ENCODE measurements around the gene B3GAT1.
"Not testable (repeated sequence)": the region's sequence is repeated elsewhere in the genome, so short reads cannot be mapped to it uniquely, and the experiment has no call there.

B3GAT1 gene, protein sequence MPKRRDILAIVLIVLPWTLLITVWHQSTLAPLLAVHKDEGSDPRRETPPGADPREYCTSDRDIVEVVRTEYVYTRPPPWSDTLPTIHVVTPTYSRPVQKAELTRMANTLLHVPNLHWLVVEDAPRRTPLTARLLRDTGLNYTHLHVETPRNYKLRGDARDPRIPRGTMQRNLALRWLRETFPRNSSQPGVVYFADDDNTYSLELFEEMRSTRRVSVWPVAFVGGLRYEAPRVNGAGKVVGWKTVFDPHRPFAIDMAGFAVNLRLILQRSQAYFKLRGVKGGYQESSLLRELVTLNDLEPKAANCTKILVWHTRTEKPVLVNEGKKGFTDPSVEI

DNA sequence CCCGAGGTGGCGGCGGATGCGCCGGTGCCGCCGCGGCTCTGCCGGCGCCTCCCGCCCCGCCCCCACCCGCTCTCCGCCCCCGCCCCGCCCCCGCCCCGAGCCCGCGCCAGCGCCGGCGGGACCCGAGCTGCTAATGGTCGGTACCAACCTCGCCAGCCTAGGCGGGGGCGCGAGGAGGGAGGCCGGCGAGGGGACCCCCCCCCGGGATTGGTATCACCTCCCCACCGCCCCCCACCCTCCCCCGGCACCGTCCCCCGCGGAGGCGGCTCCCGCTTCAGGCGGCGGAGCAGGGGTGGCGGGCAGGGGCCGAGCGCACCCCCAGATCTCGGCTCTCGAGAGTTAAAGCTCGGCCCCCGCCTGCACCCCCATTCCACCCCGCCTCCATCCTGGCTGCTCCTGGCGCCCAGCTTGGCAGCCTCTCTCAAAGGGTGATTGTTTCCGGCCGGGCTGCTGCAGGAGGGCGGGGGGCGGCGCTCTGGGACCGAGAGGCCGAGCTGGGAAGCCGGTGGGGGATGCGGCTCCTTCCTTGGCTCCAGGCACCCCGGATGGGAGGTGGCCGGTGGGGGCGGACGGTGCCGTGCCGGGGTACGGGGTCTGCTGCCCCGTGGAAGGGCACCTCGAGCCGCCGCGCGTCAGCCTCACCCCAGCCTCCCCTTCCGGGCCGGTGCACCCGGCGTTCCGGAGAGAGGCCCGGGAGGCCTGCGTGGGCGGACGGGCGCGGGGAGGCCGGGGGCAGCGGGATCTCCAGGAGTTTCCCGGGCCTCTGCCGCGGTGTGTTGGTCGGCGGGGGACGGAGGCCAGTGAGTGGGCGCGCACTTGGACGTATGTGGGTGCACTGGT lies at the start of gene B3GAT1:
Gene B3GAT1 (minus strand): TSS at position 40 of the 840 bp plus-strand sequence. CDS start 24,583 bp downstream, outside the sequence.
- peak; percentile 94 for DNase-seq

DNA sequence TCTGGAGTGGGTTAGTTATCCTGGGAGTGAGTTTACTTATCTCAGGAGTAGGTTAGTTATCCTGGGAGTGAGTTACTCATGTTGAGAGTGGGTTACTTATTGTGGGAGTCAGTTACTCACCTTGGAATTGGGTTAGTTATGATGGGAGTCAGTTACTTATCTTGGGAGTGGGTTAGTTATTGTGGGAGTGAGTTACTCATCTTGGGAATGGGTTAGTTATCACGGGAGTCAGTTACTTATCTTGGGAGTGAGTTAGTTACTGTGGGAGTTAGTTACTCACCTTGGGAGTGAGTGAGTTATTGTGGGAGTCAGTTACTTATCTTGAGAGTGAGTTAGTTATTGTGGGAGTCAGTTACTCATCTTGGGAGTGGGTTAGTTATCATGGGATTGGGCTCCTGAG lies 49.6 kb upstream of the B3GAT1 start:
- DNase-seq, result no peak

DNA sequence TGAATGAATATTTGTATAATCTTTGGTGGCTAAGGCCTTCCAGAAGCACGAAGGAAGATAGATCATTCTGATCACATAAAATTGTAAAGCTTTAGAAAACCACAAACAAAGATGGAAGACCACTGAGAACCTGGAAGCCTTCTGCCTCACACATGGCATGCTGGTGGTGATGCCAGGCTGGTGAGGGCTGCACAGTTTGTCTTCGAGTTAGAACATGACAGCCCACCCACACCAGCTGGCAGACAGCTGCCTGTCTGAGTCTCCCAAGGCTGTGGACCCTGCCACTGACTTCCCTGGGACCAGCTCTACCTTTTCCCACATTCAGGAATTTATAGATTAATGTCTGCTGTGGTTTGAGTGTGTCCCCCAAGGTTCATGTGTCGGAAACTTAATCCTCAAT lies 48.8 kb upstream of the B3GAT1 start:
- no peak for DNase-seq

DNA sequence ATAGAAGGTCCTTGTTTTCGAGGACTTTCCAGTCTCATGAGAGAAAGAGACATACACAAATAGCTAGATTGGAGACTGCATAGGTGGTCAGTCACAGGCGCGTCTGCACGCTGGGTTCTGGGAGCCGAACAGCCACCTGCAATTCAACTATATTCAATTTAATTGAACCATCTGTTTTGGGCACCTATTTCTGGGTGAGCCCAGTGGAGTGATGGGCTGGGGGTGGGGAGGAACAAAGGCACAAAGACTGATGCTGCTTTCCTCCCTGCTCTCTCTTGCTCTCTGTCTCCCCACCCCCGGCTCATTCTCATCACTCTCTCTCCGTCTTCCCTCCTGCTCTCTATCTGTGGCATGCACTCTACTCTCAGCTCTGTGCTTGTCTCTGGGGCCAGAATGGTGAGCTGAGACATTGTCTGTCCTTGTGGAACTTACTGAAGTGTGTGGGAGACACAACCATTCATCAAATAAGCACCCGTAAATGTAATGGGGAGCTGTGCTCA lies 48.1 kb upstream of the B3GAT1 start:
- DNase-seq, result no peak

DNA sequence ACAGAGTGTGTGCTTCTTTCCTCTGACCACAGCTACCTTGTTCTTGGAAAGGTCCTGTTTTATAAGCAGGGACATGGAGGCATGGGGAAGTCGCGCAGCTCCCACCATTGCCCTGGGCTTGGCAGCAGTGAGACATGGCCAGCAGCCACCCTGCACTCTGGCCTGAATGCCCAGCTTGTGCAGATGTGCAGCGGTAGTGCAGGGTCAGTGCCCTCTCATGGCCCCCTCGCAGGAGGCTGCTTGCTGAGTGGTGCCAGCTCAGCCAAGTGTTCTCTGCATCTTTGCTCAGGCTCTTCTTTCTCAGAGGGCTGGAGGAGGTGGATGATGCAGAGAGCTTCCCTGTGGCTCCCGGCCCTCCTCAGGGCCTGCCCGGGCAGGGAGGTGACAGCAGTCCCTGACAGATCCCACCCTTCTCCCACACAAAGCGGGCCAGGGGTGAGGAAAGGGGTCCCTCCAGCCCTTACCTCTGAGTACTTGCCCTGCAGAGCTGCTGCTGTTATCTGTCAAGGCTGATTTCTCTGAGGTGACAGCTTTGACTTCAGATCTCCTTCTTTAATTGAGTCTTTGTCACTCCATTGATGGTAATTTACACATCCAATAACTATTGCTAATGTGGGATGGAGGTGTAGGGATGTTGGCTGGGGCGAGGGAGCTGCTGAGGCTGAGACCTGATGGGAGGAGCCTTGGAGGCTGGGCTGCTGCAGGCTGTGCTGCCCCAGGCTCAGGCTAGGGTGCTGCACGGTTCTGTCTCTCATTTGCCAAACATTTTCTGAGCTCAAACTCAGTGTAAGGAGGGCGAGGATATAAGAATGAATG lies 47.4 kb upstream of the B3GAT1 start:
- DNase-seq, result no peak

DNA sequence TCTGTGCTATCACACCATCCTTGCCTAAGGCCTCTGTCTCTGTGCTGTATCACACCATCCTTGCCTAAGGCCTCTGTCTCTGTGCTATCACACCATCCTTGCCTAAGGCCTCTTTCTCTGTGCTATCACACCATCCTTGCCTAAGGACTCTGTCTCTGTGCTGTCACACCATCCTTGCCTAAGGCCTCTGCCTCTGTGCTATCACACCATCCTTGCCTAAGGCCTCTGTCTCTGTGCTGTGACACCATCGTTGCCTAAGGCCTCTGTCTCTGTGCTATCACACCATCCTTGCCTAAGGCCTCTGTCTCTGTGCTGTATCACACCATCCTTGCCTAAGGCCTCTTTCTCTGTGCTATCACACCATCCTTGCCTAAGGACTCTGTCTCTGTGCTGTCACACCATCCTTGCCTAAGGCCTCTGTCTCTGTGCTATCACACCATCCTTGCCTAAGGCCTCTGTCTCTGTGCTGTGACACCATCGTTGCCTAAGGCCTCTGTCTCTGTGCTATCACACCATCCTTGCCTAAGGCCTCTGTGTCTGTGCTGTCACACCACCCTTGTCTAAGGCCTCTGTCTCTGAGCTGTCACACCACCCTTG lies 45.5 kb upstream of the B3GAT1 start:
- DNase-seq, result not testable (repeated sequence)

DNA sequence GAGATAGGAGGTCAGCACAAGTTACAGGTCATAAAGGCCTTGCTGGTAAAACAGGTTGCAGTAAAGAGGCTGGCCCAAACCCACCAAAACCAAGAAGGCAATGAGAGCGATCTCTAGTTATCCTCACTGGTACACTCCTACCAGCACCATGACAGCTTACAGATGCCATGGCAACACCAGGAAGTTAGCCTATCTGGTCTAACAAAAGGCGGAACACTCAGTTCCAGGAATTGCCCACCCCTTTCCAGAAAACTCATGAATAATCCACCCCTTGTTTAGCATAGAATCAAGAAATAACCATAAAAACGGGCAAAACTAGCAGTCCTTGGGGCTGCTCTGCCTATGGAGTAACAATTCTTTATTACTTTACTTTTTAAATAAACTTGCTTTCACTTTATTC lies 43.5 kb upstream of the B3GAT1 start:
- DNase-seq, result no peak

DNA sequence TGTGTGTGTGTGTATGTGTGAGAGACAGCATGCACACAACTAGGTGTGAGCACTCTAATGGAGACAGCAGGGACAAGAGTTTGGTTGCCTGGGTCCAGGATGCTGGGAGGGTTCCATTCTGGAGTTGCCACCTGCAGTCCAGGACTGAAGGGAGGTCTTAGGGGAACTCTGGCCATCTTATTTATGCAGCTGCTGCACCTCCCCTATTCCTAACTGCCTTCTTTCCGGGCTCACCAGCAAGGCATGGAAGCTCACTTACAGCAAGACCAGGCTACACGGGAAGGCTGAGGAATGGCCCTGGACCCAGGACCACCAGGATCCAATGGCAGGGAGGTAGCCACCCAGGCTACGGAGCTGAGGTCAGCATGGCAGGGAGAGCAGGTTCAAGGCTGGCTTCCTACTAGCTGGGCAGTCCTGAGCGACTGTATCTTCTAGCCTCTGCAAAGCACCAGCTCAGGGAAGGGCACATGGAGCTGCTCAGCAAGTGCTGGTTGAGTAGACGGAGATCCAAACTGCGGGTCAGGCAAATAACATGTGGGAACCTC lies 42.2 kb upstream of the B3GAT1 start:
- DNase-seq, result no peak

DNA sequence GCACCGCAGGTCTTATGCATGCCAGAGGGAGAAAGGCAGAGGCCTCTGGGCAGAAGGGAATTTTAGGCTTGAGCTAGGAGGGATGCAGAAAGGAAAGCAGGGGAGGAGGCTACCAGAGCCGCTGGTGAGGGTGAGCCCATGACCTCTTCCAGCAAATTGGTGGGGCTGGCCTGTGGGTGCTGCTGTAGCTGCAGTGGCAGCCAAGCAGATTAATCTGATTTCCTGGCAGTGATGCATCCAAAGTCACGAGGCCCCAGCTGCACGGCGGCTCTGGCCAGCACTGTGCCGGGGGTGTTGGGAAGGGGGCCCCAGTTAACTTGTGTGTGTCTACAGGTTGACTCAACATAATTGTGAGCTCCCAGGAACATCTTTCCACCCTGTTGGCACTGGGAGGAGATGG lies 41.4 kb upstream of the B3GAT1 start:
- DNase-seq, result peak; percentile 59

DNA sequence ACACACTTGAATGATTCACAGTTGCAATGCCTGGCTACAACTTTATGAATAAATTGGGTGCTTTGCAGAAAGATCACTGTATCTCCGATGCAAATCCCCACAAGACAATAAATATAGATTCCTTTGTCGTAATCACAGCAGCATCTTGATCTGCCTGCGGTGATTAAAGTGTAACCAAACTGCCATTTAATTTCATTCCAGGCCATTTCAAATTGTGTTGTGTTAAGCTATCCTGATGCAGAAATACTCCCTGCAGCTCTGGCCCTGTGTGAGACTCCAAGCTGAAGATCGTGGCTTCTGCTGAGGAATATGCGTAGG lies 40.8 kb upstream of the B3GAT1 start:
- no peak for DNase-seq

DNA sequence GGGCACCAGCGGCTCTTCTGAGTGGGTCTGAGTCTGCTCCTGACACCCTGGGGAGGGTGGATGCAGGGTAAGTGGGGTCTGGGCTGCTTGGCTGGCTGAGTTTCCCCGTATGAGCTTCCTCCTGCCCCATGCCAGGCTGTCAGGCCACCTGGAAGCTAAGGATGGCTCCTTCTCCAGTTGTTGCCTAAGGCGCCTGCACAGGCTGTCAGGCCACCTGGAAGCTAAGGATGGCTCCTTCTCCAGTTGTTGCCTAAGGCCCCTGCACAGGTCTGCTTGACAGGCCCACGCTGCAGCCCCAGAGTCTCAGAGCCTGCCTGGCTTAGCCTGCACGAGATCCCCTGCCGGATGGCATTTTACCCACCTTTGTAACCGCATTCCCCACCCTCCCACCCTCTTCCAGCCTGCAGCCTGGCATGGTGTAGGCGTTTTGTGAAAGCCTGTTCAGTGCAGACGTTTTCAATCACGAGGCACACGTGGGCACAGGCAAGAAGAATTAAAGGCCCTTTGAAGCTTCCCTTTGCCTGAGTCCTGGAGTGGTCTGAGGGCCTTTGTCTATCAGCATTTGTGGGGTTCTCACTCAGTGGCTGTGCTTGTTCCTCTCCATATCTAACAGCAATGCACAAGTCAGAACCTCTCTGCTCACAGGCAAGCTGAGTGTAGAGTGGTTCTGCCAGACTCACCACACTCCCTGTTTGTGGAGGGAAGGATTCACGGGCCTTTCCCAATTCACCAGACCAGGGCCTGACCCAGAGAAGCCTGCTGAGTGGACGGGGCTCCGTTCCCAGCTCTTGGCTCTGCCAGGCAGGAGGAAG lies 40.2 kb upstream of the B3GAT1 start:
- DNase-seq, result peak; percentile 49

DNA sequence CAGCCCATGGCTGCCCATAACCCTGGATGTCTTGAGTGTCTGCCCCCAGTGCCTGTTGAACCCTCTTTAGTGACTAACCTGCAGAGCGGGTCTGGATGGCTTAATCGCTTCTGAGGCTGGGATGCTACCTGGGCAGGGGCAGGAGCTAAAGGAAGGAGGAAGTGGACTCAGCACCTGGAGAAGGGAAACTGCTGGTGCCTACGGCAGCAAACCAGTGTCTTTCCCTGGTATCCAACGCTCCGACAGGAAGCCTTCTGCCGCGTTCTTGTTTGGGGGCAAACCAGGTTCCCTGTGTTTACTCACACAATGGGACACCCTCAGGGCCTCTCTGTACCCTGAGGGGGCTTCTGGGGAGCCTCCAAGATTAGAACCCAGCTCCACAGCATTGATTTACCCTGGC lies 38.1 kb upstream of the B3GAT1 start:
- no peak for DNase-seq

DNA sequence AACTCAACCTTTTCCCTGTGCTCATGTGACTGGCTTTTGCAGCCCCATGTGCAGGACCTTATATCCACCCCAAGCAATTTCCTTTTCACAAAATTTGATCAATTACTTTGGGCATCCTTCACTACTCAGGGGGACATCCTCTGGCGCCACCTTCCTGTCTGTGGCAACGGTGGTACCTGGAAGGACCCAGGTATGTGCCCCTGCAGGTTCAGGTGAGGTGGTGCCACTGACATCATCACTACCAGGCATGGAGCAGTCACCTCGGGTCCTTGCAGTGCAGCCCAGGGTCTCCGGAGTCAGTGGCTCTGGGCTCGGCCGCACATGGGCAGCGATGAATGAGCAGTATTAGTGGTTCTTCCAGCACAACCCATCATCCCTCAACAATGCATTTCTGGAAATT lies 37.7 kb upstream of the B3GAT1 start:
- DNase-seq, result no peak

DNA sequence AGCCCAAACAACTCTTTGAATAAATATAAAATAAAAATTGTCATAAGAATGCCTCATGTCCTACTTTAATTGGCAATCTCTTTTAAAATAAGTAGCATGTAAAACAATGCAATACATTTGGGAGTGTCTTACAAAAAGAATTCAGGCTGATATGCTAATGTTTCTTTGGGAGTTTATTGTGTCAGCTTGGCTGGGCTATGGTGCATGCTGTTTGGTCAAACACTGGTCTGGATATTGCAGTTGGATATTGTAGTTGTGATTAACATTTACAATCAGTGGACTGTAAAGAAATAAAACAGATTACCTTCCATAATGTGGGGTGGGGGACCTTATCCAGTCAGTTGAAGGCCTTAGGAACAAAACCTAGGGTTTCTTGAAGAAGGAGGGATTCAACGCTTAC lies 37.0 kb upstream of the B3GAT1 start:
- DNase-seq, result no peak

DNA sequence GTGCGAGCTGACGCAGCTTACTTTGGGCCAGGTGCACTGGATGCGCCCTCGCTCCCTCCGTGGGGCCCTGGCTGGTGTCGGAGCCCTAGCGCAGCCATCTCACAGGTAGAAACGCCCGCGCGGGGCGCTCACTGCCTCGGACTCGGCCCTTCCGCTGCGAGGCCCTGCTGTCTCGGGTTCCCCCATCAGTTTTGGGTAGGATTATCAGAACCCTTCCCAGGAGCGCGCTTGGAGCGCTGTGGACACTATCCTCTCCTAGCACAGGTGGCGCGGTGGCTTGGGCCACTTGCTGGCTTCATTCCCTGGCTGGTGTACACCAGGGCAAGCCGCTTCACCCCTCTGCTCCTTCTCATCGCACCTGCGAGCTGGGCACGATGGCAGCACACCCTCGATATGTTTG lies 35.7 kb upstream of the B3GAT1 start:
- DNase-seq, result no peak

DNA sequence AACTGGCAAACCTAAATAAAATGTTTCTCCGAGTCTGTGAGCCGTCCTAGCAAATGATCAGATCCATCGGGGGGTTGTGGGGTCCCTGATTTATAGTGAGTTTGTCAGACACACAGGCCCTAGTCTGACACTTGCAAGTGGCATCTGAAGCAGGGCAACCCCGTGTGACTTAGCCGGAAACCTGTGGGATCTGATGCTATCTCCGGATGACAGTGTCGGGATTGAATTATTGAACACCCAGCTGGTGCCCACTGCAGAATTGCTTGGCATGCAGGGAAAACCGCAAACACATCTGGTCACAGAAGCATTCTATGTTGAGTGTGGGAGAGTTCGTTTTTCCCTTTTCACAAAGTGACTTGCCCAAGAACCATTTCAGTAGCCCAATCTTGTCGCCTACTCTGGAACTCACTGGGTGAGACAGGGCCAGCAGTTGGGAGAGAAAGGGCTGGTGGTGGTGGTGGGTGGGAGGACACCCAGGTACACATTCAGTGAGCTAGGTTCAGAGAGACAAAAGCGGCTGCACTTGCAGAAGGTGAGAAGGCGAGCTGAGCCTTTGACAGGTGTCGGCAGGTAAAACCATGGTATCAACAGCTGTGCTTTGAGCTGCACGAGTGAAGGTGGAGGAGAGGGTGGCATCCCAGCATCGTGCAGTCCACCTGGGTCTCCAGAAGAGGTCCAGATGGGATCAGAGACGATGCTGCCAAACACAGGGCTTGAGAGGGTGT lies 33.7 kb upstream of the B3GAT1 start:
- DNase-seq, result no peak

DNA sequence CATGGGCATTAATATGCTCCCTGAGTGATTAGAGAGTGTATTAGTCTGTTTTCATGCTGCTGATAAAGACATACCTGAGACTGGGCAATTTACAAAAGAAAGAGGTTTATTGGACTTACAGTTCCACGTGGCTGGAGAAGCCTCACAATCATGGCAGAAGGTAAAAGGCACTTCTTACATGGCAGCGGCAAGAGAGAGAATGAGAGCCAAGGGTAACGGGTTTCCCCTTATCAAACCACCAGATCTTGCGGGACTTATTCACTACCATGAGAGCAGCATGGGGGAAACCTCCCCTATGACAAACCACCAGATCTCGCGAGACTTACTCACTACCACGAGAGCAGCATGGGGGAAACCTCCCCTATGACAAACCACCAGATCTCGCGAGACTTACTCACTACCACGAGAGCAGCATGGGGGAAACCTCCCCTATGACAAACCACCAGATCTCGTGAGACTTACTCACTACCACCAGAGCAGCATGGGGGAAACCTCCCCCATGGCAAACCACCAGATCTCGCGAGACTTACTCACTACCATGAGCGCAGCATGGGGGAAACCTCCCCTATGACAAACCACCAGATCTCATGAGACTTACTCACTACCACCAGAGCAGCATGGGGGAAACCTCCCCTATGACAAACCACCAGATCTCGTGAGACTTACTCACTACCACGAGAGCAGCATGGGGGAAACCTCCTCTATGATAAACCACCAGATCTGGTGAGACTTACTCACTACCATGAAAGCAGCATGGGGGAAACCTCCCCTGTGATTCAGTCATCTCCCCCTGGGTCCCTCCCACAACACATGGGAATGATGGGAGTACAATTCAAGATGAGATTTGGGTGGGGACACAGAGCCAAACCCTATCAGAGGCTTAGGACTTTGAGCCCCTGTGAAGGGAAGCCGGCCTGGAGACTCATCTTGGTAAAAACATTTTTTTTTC lies 32.4 kb upstream of the B3GAT1 start:
- DNase-seq, result not testable (repeated sequence)

DNA sequence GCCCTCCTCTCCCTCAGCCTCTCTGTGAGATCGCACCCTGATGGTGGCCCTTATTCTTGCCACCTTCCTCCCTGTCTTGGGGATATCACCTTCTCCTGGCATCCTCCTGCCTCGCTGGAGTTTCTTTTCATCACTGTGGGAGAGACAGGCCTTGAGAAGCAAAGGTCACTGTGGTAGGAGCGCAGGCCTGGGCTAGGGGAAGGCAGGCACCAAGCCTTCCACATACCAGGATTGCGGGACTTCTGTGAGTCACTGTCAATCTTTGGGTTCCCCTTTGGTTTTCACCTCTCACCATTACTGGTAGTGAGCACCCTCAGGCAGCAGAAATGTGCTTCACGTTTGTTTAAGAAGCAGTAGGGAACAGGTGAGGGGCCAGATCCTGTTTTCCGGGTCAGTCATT lies 31.2 kb upstream of the B3GAT1 start:
- no peak for DNase-seq

DNA sequence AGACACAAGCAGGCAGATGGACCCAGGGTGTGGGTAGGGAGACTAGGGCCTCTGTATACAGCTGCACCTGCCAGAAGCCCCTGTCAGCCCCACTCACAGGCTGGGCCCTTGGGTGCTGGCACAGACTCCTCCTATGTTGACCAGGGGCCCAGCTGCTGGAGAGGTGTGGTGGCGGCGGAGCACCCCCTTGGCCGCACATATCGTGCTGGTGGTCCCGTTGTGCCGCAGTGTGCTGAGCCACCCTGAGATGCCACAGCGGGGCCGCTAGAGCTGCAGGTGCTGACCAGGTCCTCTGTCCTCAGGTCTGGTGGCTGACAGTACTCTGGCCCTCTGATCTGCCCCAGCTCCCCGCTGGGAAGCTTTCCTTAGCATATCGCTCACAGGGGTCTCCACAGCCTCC lies 30.2 kb upstream of the B3GAT1 start:
- DNase-seq, result no peak

DNA sequence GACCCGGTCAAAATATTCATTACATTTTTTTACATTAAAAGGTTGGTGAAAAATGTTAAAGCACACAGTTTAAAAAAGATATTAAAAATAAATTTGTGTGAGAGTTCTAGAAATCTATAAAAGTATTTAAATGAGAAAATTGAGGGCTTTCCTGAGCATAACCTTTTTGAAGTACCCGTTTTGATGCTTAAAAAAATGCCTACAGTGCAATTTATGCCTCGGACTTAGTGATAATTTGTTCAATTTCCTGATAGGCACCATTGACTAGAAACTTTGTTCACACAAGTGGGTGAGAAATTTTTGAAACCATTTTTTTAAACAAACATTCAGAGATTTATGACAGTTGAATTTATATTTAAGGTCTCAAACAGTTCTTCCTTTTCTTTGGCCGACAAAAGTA lies 29.7 kb upstream of the B3GAT1 start:
- no peak for DNase-seq
